ENCODE data around the gene TUBB2A. TPM values are rescaled to one million over a fixed set of nuclear protein-coding genes. Genes with fewer than 3 reads are reported as not detected.

TUBB2A gene
- total and polyA plus RNA-seq, 2 of the 13 experiments (the other 11 are each of a cell fraction or from before 2014, with no cell fraction given): 35.3 to 106 TPM

DNA sequence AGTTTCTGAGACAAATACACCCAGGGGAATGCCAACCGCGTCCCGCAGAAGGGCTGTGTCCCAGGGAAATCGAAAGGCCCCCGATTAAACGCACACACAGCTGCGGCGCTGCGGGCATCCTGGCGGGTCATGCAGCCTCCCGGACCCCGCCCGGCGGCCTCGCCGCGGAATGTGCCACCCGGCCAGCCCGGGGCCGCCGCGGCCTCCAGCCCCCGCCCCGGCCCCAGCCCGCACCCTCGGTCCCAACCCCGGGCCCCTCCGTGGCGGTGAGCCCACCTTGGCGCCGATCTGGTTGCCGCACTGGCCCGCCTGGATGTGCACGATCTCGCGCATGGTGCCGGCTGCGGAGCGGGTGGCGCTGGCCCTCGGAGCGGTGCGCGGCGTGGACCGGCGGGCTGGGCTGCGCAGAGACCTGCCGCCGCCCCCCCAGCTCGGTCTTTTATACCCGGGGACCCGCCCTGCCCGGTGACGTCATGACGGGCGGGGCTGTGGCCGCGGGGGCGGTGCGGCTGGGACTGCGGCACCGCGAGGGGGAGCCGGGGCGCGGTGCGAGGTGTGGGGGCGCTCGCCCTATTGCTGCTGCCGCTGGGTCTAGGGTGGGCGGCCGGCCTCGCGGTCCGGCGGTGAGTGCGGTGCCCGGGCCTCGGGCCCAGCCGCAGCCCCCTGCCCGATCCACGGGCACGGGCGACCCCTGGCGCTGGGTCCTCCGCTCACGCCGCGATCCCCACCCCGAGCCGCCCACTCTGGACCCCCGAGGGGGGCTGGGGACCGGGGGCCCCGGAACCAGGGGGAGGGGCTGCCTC is at the start of gene TUBB2A (continued):
- TF ChIP-seq IKZF4 (CRISPR knock-in tag; IDR thresholded peaks at IDR 0.05; ENCODE audit: borderline replicate concordance, low read depth, not compliant biosample characterization) (no peak), ZNF224 (CRISPR knock-in tag; IDR thresholded peaks at IDR 0.05) (no peak), ZNF878 (CRISPR knock-in tag; IDR thresholded peaks at IDR 0.05) (no peak), NFIC (IDR thresholded peaks at IDR 0.05; ENCODE audit: low read length) (no peak), IRF2 (CRISPR knock-in tag; IDR thresholded peaks at IDR 0.05) (peak; percentile 82), ZSCAN31 (CRISPR knock-in tag; IDR thresholded peaks at IDR 0.05; ENCODE audit: low read depth) (peak; percentile 91), TP53 (CRISPR knock-in tag; conservative IDR thresholded peaks at IDR 0.05) (no peak), DMAP1 (CRISPR knock-in tag; IDR thresholded peaks at IDR 0.05) (peak; percentile 76; the same call in 1 of the 2 replicates), BHLHE40 (IDR thresholded peaks at IDR 0.05; ENCODE audit: low read length) (peak; percentile 42), ZBTB7B (CRISPR knock-in tag; IDR thresholded peaks at IDR 0.05) (peak; percentile 95), ZFP82 (CRISPR knock-in tag; IDR thresholded peaks at IDR 0.05; ENCODE audit: borderline replicate concordance) (peak; percentile 97; the same call in 1 of the 2 replicates), ZNF253 (CRISPR knock-in tag; IDR thresholded peaks at IDR 0.05; ENCODE audit: borderline replicate concordance) (peak; percentile 97), JUND (CRISPR knock-in tag; IDR thresholded peaks at IDR 0.05) (peak; percentile 69; the same call in 1 of the 2 replicates), NCOR1 (IDR thresholded peaks at IDR 0.05; ENCODE audit: borderline replicate concordance, low read length) (no peak), HMG20B (CRISPR knock-in tag; conservative IDR thresholded peaks at IDR 0.05) (no peak), ZNF7 (CRISPR knock-in tag; IDR thresholded peaks at IDR 0.05) (no peak), HMGXB3 (CRISPR knock-in tag; IDR thresholded peaks at IDR 0.05; ENCODE audit: borderline replicate concordance) (no peak), SIN3B (IDR thresholded peaks at IDR 0.05; ENCODE audit: low read length) (no peak)
- TF ChIP-seq, protein P1, sequence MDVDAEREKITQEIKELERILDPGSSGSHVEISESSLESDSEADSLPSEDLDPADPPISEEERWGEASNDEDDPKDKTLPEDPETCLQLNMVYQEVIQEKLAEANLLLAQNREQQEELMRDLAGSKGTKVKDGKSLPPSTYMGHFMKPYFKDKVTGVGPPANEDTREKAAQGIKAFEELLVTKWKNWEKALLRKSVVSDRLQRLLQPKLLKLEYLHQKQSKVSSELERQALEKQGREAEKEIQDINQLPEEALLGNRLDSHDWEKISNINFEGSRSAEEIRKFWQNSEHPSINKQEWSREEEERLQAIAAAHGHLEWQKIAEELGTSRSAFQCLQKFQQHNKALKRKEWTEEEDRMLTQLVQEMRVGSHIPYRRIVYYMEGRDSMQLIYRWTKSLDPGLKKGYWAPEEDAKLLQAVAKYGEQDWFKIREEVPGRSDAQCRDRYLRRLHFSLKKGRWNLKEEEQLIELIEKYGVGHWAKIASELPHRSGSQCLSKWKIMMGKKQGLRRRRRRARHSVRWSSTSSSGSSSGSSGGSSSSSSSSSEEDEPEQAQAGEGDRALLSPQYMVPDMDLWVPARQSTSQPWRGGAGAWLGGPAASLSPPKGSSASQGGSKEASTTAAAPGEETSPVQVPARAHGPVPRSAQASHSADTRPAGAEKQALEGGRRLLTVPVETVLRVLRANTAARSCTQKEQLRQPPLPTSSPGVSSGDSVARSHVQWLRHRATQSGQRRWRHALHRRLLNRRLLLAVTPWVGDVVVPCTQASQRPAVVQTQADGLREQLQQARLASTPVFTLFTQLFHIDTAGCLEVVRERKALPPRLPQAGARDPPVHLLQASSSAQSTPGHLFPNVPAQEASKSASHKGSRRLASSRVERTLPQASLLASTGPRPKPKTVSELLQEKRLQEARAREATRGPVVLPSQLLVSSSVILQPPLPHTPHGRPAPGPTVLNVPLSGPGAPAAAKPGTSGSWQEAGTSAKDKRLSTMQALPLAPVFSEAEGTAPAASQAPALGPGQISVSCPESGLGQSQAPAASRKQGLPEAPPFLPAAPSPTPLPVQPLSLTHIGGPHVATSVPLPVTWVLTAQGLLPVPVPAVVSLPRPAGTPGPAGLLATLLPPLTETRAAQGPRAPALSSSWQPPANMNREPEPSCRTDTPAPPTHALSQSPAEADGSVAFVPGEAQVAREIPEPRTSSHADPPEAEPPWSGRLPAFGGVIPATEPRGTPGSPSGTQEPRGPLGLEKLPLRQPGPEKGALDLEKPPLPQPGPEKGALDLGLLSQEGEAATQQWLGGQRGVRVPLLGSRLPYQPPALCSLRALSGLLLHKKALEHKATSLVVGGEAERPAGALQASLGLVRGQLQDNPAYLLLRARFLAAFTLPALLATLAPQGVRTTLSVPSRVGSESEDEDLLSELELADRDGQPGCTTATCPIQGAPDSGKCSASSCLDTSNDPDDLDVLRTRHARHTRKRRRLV (CRISPR knock-in tag; IDR thresholded peaks at IDR 0.05): no peak
- TF ChIP-seq, protein P2, sequence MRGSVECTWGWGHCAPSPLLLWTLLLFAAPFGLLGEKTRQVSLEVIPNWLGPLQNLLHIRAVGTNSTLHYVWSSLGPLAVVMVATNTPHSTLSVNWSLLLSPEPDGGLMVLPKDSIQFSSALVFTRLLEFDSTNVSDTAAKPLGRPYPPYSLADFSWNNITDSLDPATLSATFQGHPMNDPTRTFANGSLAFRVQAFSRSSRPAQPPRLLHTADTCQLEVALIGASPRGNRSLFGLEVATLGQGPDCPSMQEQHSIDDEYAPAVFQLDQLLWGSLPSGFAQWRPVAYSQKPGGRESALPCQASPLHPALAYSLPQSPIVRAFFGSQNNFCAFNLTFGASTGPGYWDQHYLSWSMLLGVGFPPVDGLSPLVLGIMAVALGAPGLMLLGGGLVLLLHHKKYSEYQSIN (CRISPR knock-in tag; IDR thresholded peaks at IDR 0.05; ENCODE audit: borderline replicate concordance): no peak

Data from HepG2 (cell line).